IPS DF 19.7 (cell line): ENCODE results near the gene KLHL21.
"Not testable (repeated sequence)": the region's sequence is repeated elsewhere in the genome, so short reads cannot be mapped to it uniquely, and the experiment has no call there.

Experiments used
- DNase-seq: peaks from one replicate; pipeline ENCODE4 v3.0.0-alpha.2; 2013; ENCODE audit warnings: low read depth, low spot score

KLHL21 gene

GRCh38 chr1:6602669-6603237 lies at the start of gene KLHL21:
TSS of gene KLHL21 (minus strand) at chr1:6602869. CDS start at chr1:6602817, 52 bp downstream.
- no peak for DNase-seq

GRCh38 chr1:6651909-6652308 lies 49.2 kb upstream of the KLHL21 start:
- no peak for DNase-seq

- DNase-seq = no peak
Measured at GRCh38 chr1:6648556-6648955, 45.9 kb upstream of the KLHL21 start.

GRCh38 chr1:6646499-6647148 lies 44.0 kb upstream of the KLHL21 start:
- DNase-seq = no peak

GRCh38 chr1:6645018-6645417 lies 42.3 kb upstream of the KLHL21 start:
- DNase-seq = no peak

GRCh38 chr1:6640867-6641266 lies 38.2 kb upstream of the KLHL21 start:
- DNase-seq = not testable (repeated sequence)

- DNase-seq = no peak
Measured at GRCh38 chr1:6638226-6638625, 35.6 kb upstream of the KLHL21 start.

- DNase-seq = no peak
Measured at GRCh38 chr1:6637770-6638169, 35.1 kb upstream of the KLHL21 start.

- not testable (repeated sequence) for DNase-seq
Measured at GRCh38 chr1:6636778-6637177, 34.1 kb upstream of the KLHL21 start.

GRCh38 chr1:6635910-6636760 lies 33.5 kb upstream of the KLHL21 start:
- no peak for DNase-seq

GRCh38 chr1:6635161-6635909 lies 32.7 kb upstream of the KLHL21 start:
- DNase-seq = no peak

GRCh38 chr1:6634371-6635052 lies 31.8 kb upstream of the KLHL21 start:
- no peak for DNase-seq

- no peak for DNase-seq
Measured at GRCh38 chr1:6632588-6633514, 30.2 kb upstream of the KLHL21 start.

GRCh38 chr1:6631058-6631457 lies 28.4 kb upstream of the KLHL21 start:
- no peak for DNase-seq

- DNase-seq = no peak
Measured at GRCh38 chr1:6630027-6630426, 27.4 kb upstream of the KLHL21 start.

- DNase-seq = no peak
Measured at GRCh38 chr1:6628971-6629479, 26.4 kb upstream of the KLHL21 start.

- DNase-seq = no peak
Measured at GRCh38 chr1:6627841-6628545, 25.3 kb upstream of the KLHL21 start.

GRCh38 chr1:6627031-6627430 lies 24.4 kb upstream of the KLHL21 start:
- no peak for DNase-seq

- no peak for DNase-seq
Measured at GRCh38 chr1:6625584-6626149, 23.0 kb upstream of the KLHL21 start.
